ENCODE results near the gene EIF2S1.

DNA sequence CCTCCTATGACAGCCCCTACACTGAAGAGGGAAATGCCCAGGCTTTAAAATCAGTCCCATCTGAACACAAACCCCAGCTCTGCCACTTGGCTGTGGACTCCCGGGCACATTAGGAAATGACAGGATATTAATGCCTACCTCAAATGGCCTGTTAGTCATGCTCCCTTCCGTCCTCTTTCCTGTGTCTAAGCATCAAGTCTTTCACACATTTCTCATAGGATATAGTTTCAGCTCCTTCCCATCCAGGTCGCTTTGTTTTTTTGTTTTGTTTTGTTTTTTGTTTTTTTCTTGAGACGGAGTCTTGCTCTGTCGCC lies 35.7 kb downstream of the EIF2S1 start:
- no peak for TF ChIP-seq CTCF (IDR thresholded peaks at IDR 0.05)
- no peak for TF ChIP-seq POLR2A (IDR thresholded peaks at IDR 0.05)
